SK-MEL-5 (cell line): Measurements from ENCODE around the gene ARL5C. TPM values are rescaled to one million over a fixed set of nuclear protein-coding genes. Genes with fewer than 3 reads are reported as not detected.

Source experiments
- DNase-seq: peaks from one replicate; pipeline ENCODE4 v3.0.0-alpha.2; 2016; ENCODE audit warnings: low read depth, low spot score
- in situ Hi-C: cut with HindIII; loops from 2 replicates; pipeline ENCODE4 v1.10.0; 2016; ENCODE audit warnings: low sequenced_read_pairs, high pct_unique_total_duplicates, low pct_unique_long_range_greater_than_20kb
- total RNA-seq: library from RNA; depleted of rRNA; stranded (reverse); fragments of >200 nt; shearing (Covaris generic); gene quantifications from 2 replicates; pipeline ENCODE4 v1.2.3, GENCODE V29; 2014

The ARL5C gene
- total RNA-seq, 1 experiment from 2014 or later, result not detected

- no peak for DNase-seq
- in situ Hi-C loops, result no loop called here
These were observed 13.8 kb downstream of the ARL5C start for GRCh38 chr17:39151943-39152818.

- in situ Hi-C loops, result no loop called here
- DNase-seq, result no peak
These were observed 14.6 kb downstream of the ARL5C start, which contains the start of gene PLXDC1 for GRCh38 chr17:39151150-39151942. PLXDC1 (minus strand) TSS chr17:39151637; CDS start chr17:39151437, 200 bp downstream.

- DNase-seq, result no peak
- in situ Hi-C loops, result no loop called here
These were observed 15.2 kb downstream of the ARL5C start for GRCh38 chr17:39150795-39151149.

GRCh38 chr17:39150104-39150634 lies 15.8 kb downstream of the ARL5C start:
- DNase-seq, result no peak
- in situ Hi-C loops, result no loop called here

- no peak for DNase-seq
- in situ Hi-C loops, result no loop called here
These were observed 18.5 kb downstream of the ARL5C start for GRCh38 chr17:39147221-39148185.

- in situ Hi-C loops, result no loop called here
- DNase-seq, result no peak
These were observed 19.7 kb downstream of the ARL5C start for GRCh38 chr17:39146273-39146672.

GRCh38 chr17:39145143-39145542 lies 20.8 kb downstream of the ARL5C start:
- in situ Hi-C loops, result no loop called here
- no peak for DNase-seq

- in situ Hi-C loops, result no loop called here
- DNase-seq, result peak; percentile 61
These were observed 21.5 kb downstream of the ARL5C start for GRCh38 chr17:39144416-39144840.

- in situ Hi-C loops, result no loop called here
- no peak for DNase-seq
These were observed 22.3 kb downstream of the ARL5C start for GRCh38 chr17:39143552-39144093.

GRCh38 chr17:39141915-39142664 lies 23.9 kb downstream of the ARL5C start:
- DNase-seq, result no peak
- in situ Hi-C loops, result no loop called here

GRCh38 chr17:39141294-39141693 lies 24.7 kb downstream of the ARL5C start:
- in situ Hi-C loops, result no loop called here
- DNase-seq, result no peak

GRCh38 chr17:39139561-39139960 lies 26.4 kb downstream of the ARL5C start:
- in situ Hi-C loops, result no loop called here

GRCh38 chr17:39139161-39139511 lies 26.8 kb downstream of the ARL5C start:
- DNase-seq, result no peak
- in situ Hi-C loops, result no loop called here

More at GRCh38 chr17:39139561-39139960, 26.4 kb downstream of the ARL5C start:
- DNase-seq, result no peak

- no peak for DNase-seq
- in situ Hi-C loops, result no loop called here
These were observed 27.4 kb downstream of the ARL5C start for GRCh38 chr17:39138431-39139160.

GRCh38 chr17:39134878-39135277 lies 31.1 kb downstream of the ARL5C start:
- in situ Hi-C loops, result no loop called here

GRCh38 chr17:39132192-39132610 lies 33.8 kb downstream of the ARL5C start:
- in situ Hi-C loops, result no loop called here
- DNase-seq, result no peak

More at GRCh38 chr17:39134878-39135277, 31.1 kb downstream of the ARL5C start:
- no peak for DNase-seq
